PC-3 (cell line): ENCODE results near the gene SECISBP2L.

Experiments
- CTCF ChIP-seq: fragments of 300-600 bp; sonication (generic); conservative IDR thresholded peaks from 2 replicates; pipeline ENCODE4 v1.5.1; 2017; ENCODE audit warnings: antibody characterized with exemption, low read depth, mild to moderate bottlenecking, low read length
- EZH2 ChIP-seq: fragments of 300-600 bp; sonication (generic); IDR thresholded peaks from one replicate; pipeline ENCODE4 v1.6.1; 2017; ENCODE audit warnings: antibody characterized with exemption, mild to moderate bottlenecking, low read length; ENCODE audit not compliant: unreplicated experiment

DNA sequence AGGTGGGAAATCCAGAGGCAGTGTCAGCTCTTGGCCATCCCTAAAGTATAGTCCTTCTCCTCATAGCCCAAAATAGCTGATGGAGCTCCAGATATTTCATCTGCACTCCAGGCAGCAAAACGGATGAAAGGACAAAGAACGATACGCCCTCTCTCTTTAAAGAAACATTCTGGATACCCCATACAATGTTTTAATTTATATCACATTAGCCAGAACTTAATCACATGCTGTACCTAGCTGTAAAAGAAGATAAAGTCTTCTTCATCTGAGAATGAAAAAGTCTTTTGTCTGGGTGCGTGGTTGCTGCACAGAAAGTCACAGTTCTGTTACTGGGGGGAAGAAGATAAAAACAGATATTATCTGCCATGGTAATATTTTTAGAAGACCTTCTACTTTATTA lies 78.2 kb downstream of the SECISBP2L start:
- TF ChIP-seq CTCF (no peak), EZH2 (no peak)
